Esophagus muscularis mucosa (tissue), 4 donors: ENCODE results near the gene ZBTB46. TPM values are rescaled to one million over a fixed set of nuclear protein-coding genes. Genes with fewer than 3 reads are reported as not detected.

Experiments used
- DNase-seq: peaks from one replicate; pipeline ENCODE4 v3.0.0-alpha.2; 2017; ENCODE audit errors: extremely low spot score
- H3K27ac ChIP-seq, 4 donors: fragments of 200-600 bp; sonication (generic); replicated peaks in 1 of 4; 1 replicate in 3 of 4; 2 replicates in 1 of 4; pipeline ENCODE4 v1.5.1; 2016 to 2019; ENCODE audit warnings: mild to moderate bottlenecking in 1 of 4
- H3K27me3 ChIP-seq, 4 donors: fragments of 200-600 bp; sonication (generic); one replicate each; pipeline versions ENCODE4 v1.5.1 to v1.6.0; 2016 to 2019
- H3K36me3 ChIP-seq, 4 donors: fragments of 200-600 bp; sonication (generic); one replicate each; pipeline ENCODE4 v1.5.1; 2016 to 2019
- H3K4me1 ChIP-seq, 4 donors: fragments of 200-600 bp; sonication (generic); one replicate each; pipeline ENCODE4 v1.5.1; 2016 to 2019
- H3K4me3 ChIP-seq, 4 donors: fragments of 200-600 bp; sonication (generic); 1 replicate in 2 of 4; 2 replicates in 2 of 4; pipeline ENCODE4 v1.5.1; 2016 to 2019; ENCODE audit warnings: mild to moderate bottlenecking in 4 of 4, moderate library complexity in 1 of 4
- H3K9me3 ChIP-seq, 4 donors: fragments of 200-600 bp; sonication (generic); 1 replicate in 3 of 4; 2 replicates in 1 of 4; pipeline ENCODE4 v1.5.1; 2016 to 2019
- EP300 ChIP-seq: sonication (generic); formaldehyde crosslinking; IDR thresholded peaks from one replicate; pipeline ENCODE4 v1.6.1; 2017; ENCODE audit warnings: antibody characterized with exemption
- POLR2A ChIP-seq: fragments of 450-650 bp; IDR thresholded peaks from one replicate; pipeline ENCODE4 v1.6.1; 2017; ENCODE audit warnings: antibody characterized with exemption, moderate library complexity, mild to moderate bottlenecking, low read depth
- POLR2AphosphoS5 ChIP-seq, 2 donors: sonication (generic); formaldehyde crosslinking; IDR thresholded peaks; one replicate each; pipeline ENCODE4 v1.6.1; 2017; ENCODE audit warnings: antibody characterized with exemption in 2 of 2
- WGBS: methylation state at CpG from one replicate; pipeline ENCODE4 v1.1.5; 2018; 5-methylcytosine and 5-hydroxymethylcytosine counted together
- intact Hi-C: fragments of 100-400 bp; cut with DNase I; formaldehyde crosslinking; loops from one replicate; pipeline ENCODE4 v1.15.1; 2023
- total RNA-seq, 4 donors: library from RNA; depleted of rRNA; stranded (reverse); fragments of >200 nt; gene quantifications; one replicate each; pipeline versions ENCODE4 v1.1.0 to v1.2.1, GENCODE V29; 2016
- TF ChIP-seq, protein P1 (sequence below), 3 experiments: fragments of 200-600 bp in 2 of 3; fragments of 450-650 bp in 1 of 3; sonication (generic) in 2 of 3; IDR thresholded peaks; one replicate each; pipeline ENCODE4 v1.5.1; 2017 to 2019; ENCODE audit warnings: antibody characterized with exemption in 3 of 3, mild to moderate bottlenecking in 2 of 3, moderate library complexity in 1 of 3

The ZBTB46 gene
- total RNA-seq, 4 donors from 2014 or later = 9.6 to 22.8 (median 13.8) TPM

DNA sequence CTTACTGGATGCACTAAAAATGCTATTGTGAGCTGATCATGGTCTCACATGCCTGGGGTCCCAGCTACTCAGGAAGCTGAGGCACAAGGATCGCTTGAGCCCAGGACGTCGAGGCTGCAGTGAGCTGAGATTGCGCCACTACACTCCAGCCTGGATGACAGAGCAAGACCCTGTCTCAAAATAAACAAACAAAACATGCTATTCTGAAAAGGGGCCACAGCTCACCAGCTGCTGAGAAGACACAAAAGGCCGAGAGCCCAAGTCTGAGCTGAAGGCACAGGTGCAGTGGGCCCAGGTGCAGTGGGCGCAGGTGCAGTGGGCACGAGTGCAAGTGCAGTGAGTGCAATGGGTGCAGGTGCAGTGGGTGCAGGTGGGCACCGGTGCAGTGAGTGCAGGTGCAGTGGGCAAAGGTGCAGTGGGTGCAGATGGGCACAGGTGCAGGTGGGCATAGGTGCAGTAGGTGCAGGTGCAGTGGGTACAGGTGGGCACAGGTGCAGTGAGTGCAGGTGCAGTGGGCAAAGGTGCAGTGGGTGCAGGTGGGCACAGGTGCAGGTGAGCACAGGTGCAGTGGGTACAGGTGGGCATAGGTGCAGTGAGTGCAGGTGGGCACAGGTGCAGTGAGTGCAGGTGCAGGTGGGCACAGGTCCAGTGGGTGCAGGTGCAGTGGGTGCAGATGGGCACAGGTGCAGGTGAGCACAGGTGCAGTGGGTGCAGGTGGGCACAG, 16.0 kb downstream of the ZBTB46 start:
- TF ChIP-seq, protein P1, sequence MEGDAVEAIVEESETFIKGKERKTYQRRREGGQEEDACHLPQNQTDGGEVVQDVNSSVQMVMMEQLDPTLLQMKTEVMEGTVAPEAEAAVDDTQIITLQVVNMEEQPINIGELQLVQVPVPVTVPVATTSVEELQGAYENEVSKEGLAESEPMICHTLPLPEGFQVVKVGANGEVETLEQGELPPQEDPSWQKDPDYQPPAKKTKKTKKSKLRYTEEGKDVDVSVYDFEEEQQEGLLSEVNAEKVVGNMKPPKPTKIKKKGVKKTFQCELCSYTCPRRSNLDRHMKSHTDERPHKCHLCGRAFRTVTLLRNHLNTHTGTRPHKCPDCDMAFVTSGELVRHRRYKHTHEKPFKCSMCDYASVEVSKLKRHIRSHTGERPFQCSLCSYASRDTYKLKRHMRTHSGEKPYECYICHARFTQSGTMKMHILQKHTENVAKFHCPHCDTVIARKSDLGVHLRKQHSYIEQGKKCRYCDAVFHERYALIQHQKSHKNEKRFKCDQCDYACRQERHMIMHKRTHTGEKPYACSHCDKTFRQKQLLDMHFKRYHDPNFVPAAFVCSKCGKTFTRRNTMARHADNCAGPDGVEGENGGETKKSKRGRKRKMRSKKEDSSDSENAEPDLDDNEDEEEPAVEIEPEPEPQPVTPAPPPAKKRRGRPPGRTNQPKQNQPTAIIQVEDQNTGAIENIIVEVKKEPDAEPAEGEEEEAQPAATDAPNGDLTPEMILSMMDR (IDR thresholded peaks at IDR 0.05) = no peak
- TF ChIP-seq EP300 (no peak), POLR2A (no peak), POLR2AphosphoS5 (IDR thresholded peaks at IDR 0.05) (no peak)
- H3K27me3 ChIP-seq = no peaks in the 10 kb centered on the region
- no peak overlapping the region for H3K4me3 ChIP-seq
- 69% methylated on average over 8 of the region's 8 CpGs for WGBS
- no peaks in the 10 kb centered on the region for H3K9me3 ChIP-seq
- no peak overlapping the region for H3K27ac ChIP-seq
- H3K36me3 ChIP-seq = peaks cover 0 to 9% (median 0%) of the 10 kb centered on the region in 4 donors
- intact Hi-C loops = no loop called here
- DNase-seq = no peak
- H3K4me1 ChIP-seq = peaks cover 18 to 27% (median 23%) of the 10 kb centered on the region in 4 donors

DNA sequence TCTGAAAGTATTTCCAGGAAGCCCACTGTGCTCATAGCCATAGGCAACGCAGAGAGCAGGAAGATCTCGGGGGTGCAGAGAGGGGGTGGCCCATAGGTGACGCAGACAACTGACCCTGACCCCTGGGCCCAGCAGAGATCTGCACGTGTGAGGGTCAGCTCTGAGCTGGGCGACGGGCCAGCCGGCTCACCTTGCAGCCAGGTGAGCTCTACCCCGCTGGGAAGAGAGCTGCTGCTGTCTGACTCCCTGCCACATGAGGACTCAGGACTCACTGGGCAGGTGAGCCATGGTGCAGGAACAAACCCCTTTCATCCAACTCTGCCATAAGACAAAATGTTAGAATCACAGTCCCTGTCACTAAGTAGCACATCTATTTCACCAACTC, 19.6 kb downstream of the ZBTB46 start:
- Histone ChIP-seq H3K36me3 (peaks cover 0 to 19% (median 0%) of the 10 kb centered on the region in 4 donors), H3K27me3 (no peaks in the 10 kb centered on the region), H3K9me3 (no peaks in the 10 kb centered on the region), H3K4me1 (peaks cover 11 to 18% (median 14%) of the 10 kb centered on the region in 4 donors), H3K27ac (no peak overlapping the region), H3K4me3 (no peak overlapping the region)
- no peak for TF ChIP-seq POLR2AphosphoS5 (IDR thresholded peaks at IDR 0.05)
- no peak for TF ChIP-seq POLR2A
- TF ChIP-seq EP300 = no peak
- TF ChIP-seq, protein P1 (IDR thresholded peaks at IDR 0.05) = no peak
- intact Hi-C loops = no loop called here
- WGBS = 80% methylated on average over 7 of the region's 8 CpGs
- DNase-seq = no peak

GRCh38 chr20:63810730-63811490, 20.2 kb downstream of the ZBTB46 start:
- TF ChIP-seq EP300 (no peak), POLR2AphosphoS5 (IDR thresholded peaks at IDR 0.05) (no peak), POLR2A (no peak)
- TF ChIP-seq, protein P1 (IDR thresholded peaks at IDR 0.05) = no peak
- Histone ChIP-seq H3K4me3 (no peak overlapping the region), H3K36me3 (peaks cover 0 to 19% (median 0%) of the 10 kb centered on the region in 4 donors), H3K27ac (no peak overlapping the region), H3K27me3 (no peaks in the 10 kb centered on the region), H3K4me1 (peaks cover 8 to 18% (median 11%) of the 10 kb centered on the region in 4 donors), H3K9me3 (no peaks in the 10 kb centered on the region)
- intact Hi-C loops = no loop called here
- no peak for DNase-seq
- 86% methylated on average over 22 of the region's 25 CpGs for WGBS

DNA sequence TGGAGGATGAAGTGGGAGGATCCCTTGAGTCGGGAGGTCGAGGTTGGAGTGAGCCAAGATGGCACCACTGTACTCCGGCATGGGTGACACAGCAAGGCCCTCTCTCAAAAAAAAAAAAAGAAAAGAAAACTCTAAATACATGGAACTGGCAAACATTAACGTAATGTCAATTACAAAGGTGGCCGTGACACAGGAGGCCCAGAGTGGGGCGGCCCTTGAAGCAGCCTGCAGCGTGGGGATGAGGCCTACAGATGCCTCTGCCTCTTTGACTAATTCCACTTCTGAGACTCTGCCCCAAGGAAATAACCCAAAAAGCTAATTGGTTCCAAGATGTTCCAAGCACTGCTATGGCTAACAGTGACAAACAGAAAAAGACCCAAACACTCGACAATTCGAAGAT, 21.2 kb downstream of the ZBTB46 start:
- Histone ChIP-seq H3K36me3 (peaks cover 0 to 12% (median 0%) of the 10 kb centered on the region in 4 donors), H3K27ac (no peak overlapping the region), H3K4me3 (no peak overlapping the region), H3K9me3 (no peaks in the 10 kb centered on the region), H3K27me3 (no peaks in the 10 kb centered on the region), H3K4me1 (peaks cover 0 to 14% (median 4%) of the 10 kb centered on the region in 4 donors)
- TF ChIP-seq POLR2A = no peak
- TF ChIP-seq POLR2AphosphoS5 (IDR thresholded peaks at IDR 0.05) = no peak
- TF ChIP-seq, protein P1 (IDR thresholded peaks at IDR 0.05) = no peak
- TF ChIP-seq EP300 = no peak
- DNase-seq = no peak
- 93% methylated on average over 9 of the region's 9 CpGs for WGBS
- intact Hi-C loops = no loop called here
